Measurements from ENCODE around the gene EHD1. TPM values are rescaled to one million over a fixed set of nuclear protein-coding genes. Genes with fewer than 3 reads are reported as not detected.

EHD1 gene
- total and polyA plus RNA-seq, 2 of the 8 experiments (the other 6 are each of a cell fraction or from before 2014, with no cell fraction given), result 31.5 to 42.9 TPM

GRCh38 chr11:64836448-64837072 is 41.9 kb downstream of the EHD1 start:
- no peak overlapping the region for H2BK15ac ChIP-seq (ENCODE audit: low read length)
- H3K79me2 ChIP-seq (ENCODE audit: control insufficient read depth in 1 of 2, insufficient read depth in 2 of 2, low read length in 2 of 2), result no peaks in the 10 kb centered on the region
- no peak overlapping the region for H3K18ac ChIP-seq (ENCODE audit: extremely low read depth, low read length)
- H3K56ac ChIP-seq (replicated peaks; ENCODE audit: insufficient read length, low read depth, low read length), result no peak overlapping the region
- peaks cover 4 to 9% of the 10 kb centered on the region in 2 experiments for H4K20me1 ChIP-seq (replicated peaks in 1 of 2; ENCODE audit: control insufficient read depth in 1 of 2, insufficient read depth in 2 of 2, low read length in 2 of 2)
- no peak overlapping the region for H3K4me3 ChIP-seq (ENCODE audit: extremely low read depth in 1 of 4, insufficient read depth in 2 of 4, low read depth in 3 of 4, low read length in 4 of 4)
- H3K27me3 ChIP-seq (replicated peaks in 1 of 4; ENCODE audit: control insufficient read depth in 3 of 4, extremely low read depth in 1 of 4, insufficient read depth in 3 of 4, low read length in 3 of 4), result no peaks in the 10 kb centered on the region
- 94% methylated on average over 14 of the region's 16 CpGs; no CpG with 5 or more reads in 1 of the 2 experiments for WGBS, 2 experiments (ENCODE audit: extremely low coverage in 1 of 2, insufficient coverage in 1 of 2, insufficient read length in 1 of 2, insufficient replicate concordance in 2 of 2, low coverage in 1 of 2, low lambda C conversion rate in 2 of 2, missing lambda C conversion rate in 1 of 2)
- DNase-seq (ENCODE audit: low read depth in 1 of 2, low spot score in 2 of 2), result no peak
- no peak overlapping the region for H3K27ac ChIP-seq (ENCODE audit: low read depth, low read length)
- H3K9ac ChIP-seq (replicated peaks in 1 of 4; ENCODE audit: extremely low read depth in 1 of 4, low read depth in 3 of 4, low read length in 3 of 4), result no peak overlapping the region
- no peak overlapping the region for H3K4me2 ChIP-seq (ENCODE audit: insufficient read depth in 1 of 2, low read depth in 2 of 2, low read length in 2 of 2)
- H3K23me2 ChIP-seq (ENCODE audit: low read depth, low read length), result no peaks in the 10 kb centered on the region
- no peak overlapping the region for H2BK20ac ChIP-seq (ENCODE audit: low read length)
- no peaks in the 10 kb centered on the region for H3K79me1 ChIP-seq (ENCODE audit: low read depth, low read length)
- H3K9me3 ChIP-seq (ENCODE audit: insufficient read depth in 2 of 2, low read depth in 1 of 2, low read length in 1 of 2), result no peaks in the 10 kb centered on the region
- H4K8ac ChIP-seq (ENCODE audit: extremely low read depth, insufficient read depth, low read length), result peak overlapping the region; percentile 65
- H4K91ac ChIP-seq (replicated peaks; ENCODE audit: insufficient read length, low read length), result no peak overlapping the region
- no peak overlapping the region for H2BK5ac ChIP-seq (ENCODE audit: low read depth, low read length)
- peaks cover 0 to under 1% (median 0%) of the 10 kb centered on the region in 4 experiments; a peak in 4 of 7 replicates for H3K4me1 ChIP-seq (replicated peaks in 1 of 4; ENCODE audit: control insufficient read depth in 3 of 4, insufficient read depth in 4 of 4, low read length in 3 of 4)
- no peak overlapping the region for H3K14ac ChIP-seq (ENCODE audit: insufficient read length)
- H3K4ac ChIP-seq (replicated peaks; ENCODE audit: insufficient read length, low read depth, low read length), result no peak overlapping the region
- no peak overlapping the region for H2AFZ ChIP-seq (ENCODE audit: low read length)
- H3K23ac ChIP-seq (ENCODE audit: insufficient read length), result no peak overlapping the region
- no peak for FAIRE-seq
- ChIA-PET POLR2A (ENCODE audit: partially characterized antibody) (interaction anchor here (0.6 to 0.8 kb wide), 2 partner anchors 261 to 285 kb away, joined by 3 read pairs; partner anchors contain the start of genes FAU and MRPL49), CTCF (ENCODE audit: partially characterized antibody) (interaction anchor here (0.9 to 2.4 kb wide), 7 partner anchors 9 to 585 kb away, joined by 3 to 16 read pairs (median 3); no protein-coding TSS in a partner anchor)
- H3K36me3 ChIP-seq (ENCODE audit: control insufficient read depth in 2 of 4, insufficient read depth in 4 of 4, low read length in 3 of 4), result peaks cover 8 to 35% (median 14%) of the 10 kb centered on the region in 4 experiments; a peak in 5 of 8 replicates
- H2AK5ac ChIP-seq (ENCODE audit: low read depth, low read length), result no peak overlapping the region
- no peak overlapping the region for H2BK12ac ChIP-seq (ENCODE audit: low read depth, low read length)
- no peak overlapping the region for H2BK120ac ChIP-seq (replicated peaks; ENCODE audit: low read depth, low read length)
- H4K5ac ChIP-seq (ENCODE audit: insufficient read length, low read depth, low read length), result no peak overlapping the region
- TF ChIP-seq SP4 (IDR thresholded peaks at IDR 0.05; ENCODE audit: low read length), result no peak
- no peak for TF ChIP-seq ATF3 (IDR thresholded peaks at IDR 0.05; ENCODE audit: insufficient read depth, low read depth, low read length)
- no peak for TF ChIP-seq POLR2A (IDR thresholded peaks at IDR 0.05; ENCODE audit: control extremely low read depth in 1 of 2, low read depth in 2 of 2, low read length in 2 of 2)
- TF ChIP-seq SIRT6 (IDR thresholded peaks at IDR 0.05; ENCODE audit: low read length), result no peak
- no peak for TF ChIP-seq SP2 (IDR thresholded peaks at IDR 0.05; ENCODE audit: low read length)
- no peak for TF ChIP-seq POLR2AphosphoS5 (IDR thresholded peaks at IDR 0.05; ENCODE audit: low read depth, low read length)
- TF ChIP-seq TEAD4 (IDR thresholded peaks at IDR 0.05; ENCODE audit: low read depth, low read length), result no peak
- no peak for TF ChIP-seq MAFK (IDR thresholded peaks at IDR 0.05; ENCODE audit: low read depth, low read length)
- TF ChIP-seq ATF2 (IDR thresholded peaks at IDR 0.05; ENCODE audit: low read length), result no peak
- no peak for TF ChIP-seq TAF7 (optimal IDR thresholded peaks at IDR 0.05; ENCODE audit: borderline replicate concordance, low read depth, low read length)
- no peak for TF ChIP-seq CHD2 (IDR thresholded peaks at IDR 0.05; ENCODE audit: low read length)
- TF ChIP-seq EP300 (IDR thresholded peaks at IDR 0.05; ENCODE audit: borderline replicate concordance in 1 of 2, low read depth in 2 of 2, low read length in 2 of 2), result no peak
